Islet precursor cell (in vitro differentiated cells): ENCODE data around the gene PCDHB3.
"Not testable (repeated sequence)": the region's sequence is repeated elsewhere in the genome, so short reads cannot be mapped to it uniquely, and the experiment has no call there.

Experiments used
- DNase-seq: peaks from one replicate; pipeline ENCODE4 v3.0.0-alpha.2; 2018

PCDHB3 gene

GRCh38 chr5:141137346-141137745 is 37.1 kb downstream of the PCDHB3 start:
- not testable (repeated sequence) for DNase-seq

- no peak for DNase-seq
Measured at GRCh38 chr5:141149812-141150211, 49.5 kb downstream of the PCDHB3 start, which contains the start of gene PCDHB6. TSS of gene PCDHB6 (plus strand) at chr5:141150057. CDS start at chr5:141150258, 201 bp downstream.

- DNase-seq, result no peak
Measured at GRCh38 chr5:141150224-141150992, 50.1 kb downstream of the PCDHB3 start.

GRCh38 chr5:141150993-141151325 is 50.7 kb downstream of the PCDHB3 start:
- no peak for DNase-seq

GRCh38 chr5:141151632-141152031 is 51.4 kb downstream of the PCDHB3 start:
- not testable (repeated sequence) for DNase-seq

- not testable (repeated sequence) for DNase-seq
Measured at GRCh38 chr5:141152096-141152495, 51.8 kb downstream of the PCDHB3 start.
